GM23338 (cell line): ENCODE data around the gene PROZ. TPM values are rescaled to one million over a fixed set of nuclear protein-coding genes. Genes with fewer than 3 reads are reported as not detected.

Experiments used
- ATAC-seq: fragments of 200-7000 bp; cut with Tn5 transposase; 3 replicates; pipeline ENCODE4 v1.9.1; 2020
- DNase-seq: peaks from one replicate; pipeline ENCODE4 v3.0.0-alpha.2; 2015; ENCODE audit warnings: low spot score
- H2AFZ ChIP-seq: fragments of 200-600 bp; sonication (generic); 2 replicates; pipeline ENCODE4 v1.8.0; 2016; ENCODE audit warnings: antibody characterized with exemption, mild to moderate bottlenecking, moderate library complexity
- H3F3A ChIP-seq: fragments of 200-600 bp; sonication (generic); replicated peaks from 2 replicates; pipeline ENCODE4 v1.8.0; 2017; ENCODE audit warnings: antibody characterized with exemption, mixed run types, low read depth
- H3K27ac ChIP-seq: fragments of 200-600 bp; sonication (generic); 2 replicates; pipeline ENCODE4 v1.6.1; 2016; ENCODE audit warnings: low read depth
- H3K27me3 ChIP-seq: fragments of 200-600 bp; sonication (generic); 2 replicates; pipeline ENCODE4 v1.8.0; 2016; ENCODE audit warnings: mild to moderate bottlenecking, mixed run types, moderate library complexity; ENCODE audit not compliant: insufficient read depth
- H3K36me3 ChIP-seq: fragments of 200-600 bp; sonication (generic); 2 replicates; pipeline ENCODE4 v1.8.0; 2016; ENCODE audit warnings: mild to moderate bottlenecking; ENCODE audit not compliant: insufficient read depth
- H3K4me1 ChIP-seq: fragments of 200-600 bp; sonication (generic); 2 replicates; pipeline ENCODE4 v1.8.0; 2016; ENCODE audit warnings: mild to moderate bottlenecking, moderate library complexity; ENCODE audit not compliant: insufficient read depth
- H3K4me2 ChIP-seq: fragments of 200-600 bp; sonication (generic); 2 replicates; pipeline ENCODE4 v1.7.1; 2017; ENCODE audit warnings: mixed run types
- H3K4me3 ChIP-seq: fragments of 200-600 bp; sonication (generic); 2 replicates; pipeline ENCODE4 v1.6.1; 2016; ENCODE audit warnings: mixed run types
- H3K79me2 ChIP-seq: fragments of 200-600 bp; sonication (generic); replicated peaks from 2 replicates; pipeline ENCODE4 v1.8.0; 2017; ENCODE audit warnings: mild to moderate bottlenecking; ENCODE audit not compliant: insufficient read depth
- H3K9me2 ChIP-seq: fragments of 200-600 bp; sonication (generic); 2 replicates; pipeline ENCODE4 v1.8.0; 2017; ENCODE audit not compliant: insufficient read depth
- H4K20me1 ChIP-seq: fragments of 200-600 bp; sonication (generic); replicated peaks from 2 replicates; pipeline ENCODE4 v1.8.0; 2017; ENCODE audit warnings: mild to moderate bottlenecking; ENCODE audit not compliant: insufficient read depth
- H3K27ac Mint-ChIP-seq: 2 replicates; pipeline ENCODE4 v1.8.0; 2020; ENCODE audit warnings: inconsistent platforms, mild to moderate bottlenecking, moderate library complexity, mixed read lengths
- H3K27me3 Mint-ChIP-seq: 3 replicates; pipeline ENCODE4 v1.8.0; 2022; ENCODE audit warnings: low read depth, mild to moderate bottlenecking, moderate library complexity, mixed read lengths, inconsistent platforms; ENCODE audit not compliant: insufficient read depth, poor library complexity
- H3K36me3 Mint-ChIP-seq: 3 replicates; pipeline ENCODE4 v1.8.0; 2021; ENCODE audit warnings: low read depth, mild to moderate bottlenecking, inconsistent platforms, moderate library complexity, mixed read lengths
- H3K4me1 Mint-ChIP-seq: 3 replicates; pipeline ENCODE4 v1.8.0; 2020; ENCODE audit warnings: mild to moderate bottlenecking, inconsistent platforms, mixed read lengths
- H3K4me3 Mint-ChIP-seq: 3 replicates; pipeline ENCODE4 v1.8.0; 2021; ENCODE audit warnings: moderate library complexity, mild to moderate bottlenecking, inconsistent platforms, mixed read lengths
- H3K9me3 Mint-ChIP-seq: 3 replicates; pipeline ENCODE4 v1.8.0; 2020; ENCODE audit warnings: moderate library complexity, mild to moderate bottlenecking, inconsistent platforms, mixed read lengths
- CREB1 ChIP-seq: fragments of 250-450 bp; sonication (Bioruptor Pico); IDR thresholded peaks from 2 replicates; pipeline ENCODE4 v1.5.0; 2020; ENCODE audit warnings: low read depth, mild to moderate bottlenecking, moderate library complexity
- EZH2 ChIP-seq: fragments of 200-600 bp; sonication (generic); IDR thresholded peaks from one replicate; pipeline ENCODE4 v1.8.0; 2017; ENCODE audit warnings: antibody characterized with exemption, mild to moderate bottlenecking, low read depth; ENCODE audit not compliant: unreplicated experiment
- EZH2phosphoT487 ChIP-seq: fragments of 200-600 bp; sonication (generic); IDR thresholded peaks from one replicate; pipeline ENCODE4 v1.8.1; 2018; ENCODE audit warnings: antibody characterized with exemption; ENCODE audit not compliant: unreplicated experiment
- JUNB ChIP-seq: IDR thresholded peaks from one replicate; pipeline ENCODE4 v1.6.1; 2016; ENCODE audit warnings: antibody characterized with exemption; ENCODE audit not compliant: unreplicated experiment
- NANOG ChIP-seq: IDR thresholded peaks from 2 replicates; pipeline ENCODE4 v1.6.1; 2016; ENCODE audit warnings: antibody characterized with exemption, borderline replicate concordance
- POLR2AphosphoS5 ChIP-seq: IDR thresholded peaks from 2 replicates; pipeline ENCODE4 v1.6.1; 2016; ENCODE audit warnings: antibody characterized with exemption, low read depth
- STAT1 ChIP-seq: IDR thresholded peaks from one replicate; pipeline ENCODE4 v1.6.1; 2016; ENCODE audit warnings: antibody characterized with exemption; ENCODE audit not compliant: unreplicated experiment
- ZNF114 ChIP-seq: fragments of 250-450 bp; sonication (Bioruptor Pico); IDR thresholded peaks from 2 replicates; pipeline ENCODE4 v1.5.0; 2020; ENCODE audit warnings: mild to moderate bottlenecking, moderate library complexity
- ZNF331 ChIP-seq: fragments of 250-450 bp; sonication (Bioruptor Pico); IDR thresholded peaks from 2 replicates; pipeline ENCODE4 v1.5.0; 2020; ENCODE audit warnings: low read depth, mild to moderate bottlenecking, moderate library complexity
- polyA plus RNA-seq: library from polyadenylated mRNA; unstranded; fragments of >200 nt; fragmentation: Nextera tagmentation; extraction: Ambion mirVana; gene quantifications from 2 replicates; pipeline ENCODE4 v1.2.1, GENCODE V29; 2016
- total RNA-seq: library from RNA; depleted of rRNA; stranded (reverse); fragments of >200 nt; shearing (Covaris generic); gene quantifications from 2 replicates; pipeline ENCODE4 v1.2.3, GENCODE V29; 2014
- TF ChIP-seq, protein P1 (sequence below): IDR thresholded peaks from one replicate; pipeline ENCODE4 v1.6.1; 2018; ENCODE audit warnings: antibody characterized with exemption; ENCODE audit not compliant: unreplicated experiment
- TF ChIP-seq, protein P2 (sequence below), 2 experiments: fragments of 200-600 bp in 1 of 2; sonication (generic) in 1 of 2; conservative IDR thresholded peaks; 2 replicates each; pipeline versions ENCODE4 v1.5.1 to v1.6.1; 2016 to 2017; ENCODE audit warnings: antibody characterized with exemption in 2 of 2, low read depth in 2 of 2, mild to moderate bottlenecking in 2 of 2, moderate library complexity in 1 of 2
- TF ChIP-seq, protein P3 (sequence below): fragments of 250-450 bp; sonication (Bioruptor Pico); IDR thresholded peaks from 2 replicates; pipeline ENCODE4 v1.5.0; 2020; ENCODE audit warnings: mild to moderate bottlenecking, moderate library complexity
- TF ChIP-seq, protein P4 (sequence below): IDR thresholded peaks from 2 replicates; pipeline ENCODE4 v1.6.1; 2016; ENCODE audit warnings: antibody characterized with exemption

The PROZ gene
- total and polyA plus RNA-seq, 2 experiments from 2014 or later = 0.53 TPM; not detected in 1

DNA sequence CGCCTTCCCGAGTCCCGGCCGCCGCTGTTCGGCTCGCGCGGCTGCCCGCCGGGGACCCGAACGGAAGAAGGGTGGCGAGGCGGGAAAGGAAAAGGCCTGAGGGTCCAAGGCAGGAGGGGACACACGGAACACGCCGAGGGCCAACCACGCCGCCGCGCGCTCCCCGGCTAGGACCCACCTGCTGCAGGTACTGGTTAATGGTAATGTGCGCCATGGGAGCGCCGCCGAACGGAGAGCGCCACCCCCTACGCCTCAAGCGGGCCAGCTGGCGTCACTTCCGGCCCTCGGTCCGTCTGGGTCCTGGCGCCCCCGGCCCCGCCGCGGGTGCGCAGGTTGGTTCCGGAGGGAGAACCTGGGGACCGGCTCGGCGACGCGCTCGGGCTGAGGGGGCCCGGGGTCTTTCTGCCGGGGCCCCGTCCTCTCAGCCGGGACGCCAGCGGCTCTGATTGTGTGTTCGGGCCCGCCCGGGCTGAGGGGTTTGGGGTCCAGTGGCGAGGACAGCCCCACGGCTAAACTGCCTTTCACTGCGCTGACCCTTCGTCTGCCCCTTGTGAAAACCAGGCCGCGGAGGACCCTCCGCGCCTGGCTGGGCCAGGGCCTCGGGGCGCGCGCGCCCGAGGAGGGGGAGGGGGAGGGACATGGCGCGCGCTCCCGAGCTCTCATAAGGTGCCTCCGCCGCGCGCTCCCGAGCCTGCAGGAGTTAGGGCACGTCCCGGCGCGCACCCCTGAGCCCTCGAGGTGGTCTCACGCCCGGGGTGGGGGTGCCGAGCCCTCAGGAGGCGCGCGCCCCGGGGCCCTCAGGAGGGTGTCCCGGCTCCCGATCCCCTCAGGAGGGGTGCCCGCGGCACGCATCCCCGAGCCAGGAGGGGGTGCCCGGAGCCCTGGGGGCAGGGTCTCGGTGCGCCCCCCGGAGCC, 50.2 kb downstream of the PROZ start, which contains the start of gene PCID2:
Gene PCID2 (minus strand): TSS at position 249 of the 915 bp plus-strand sequence. CDS start 35 bp downstream, at position 214.
- Histone ChIP-seq H2AFZ (peak within 1 kb of the TSS; percentile 63; the same call in 1 of the 2 replicates), H3K36me3 (no peaks in the 10 kb centered on the region), H3F3A (0 out of 2 replicates have a peak, but pooled peaks cover 10% of the 10 kb centered on the region), H3K4me3 (peak within 1 kb of the TSS; percentile 62), H3K79me2 (peaks cover 85% of the 10 kb centered on the region), H3K4me1 (peaks cover 34% of the 10 kb centered on the region), H4K20me1 (peaks cover 45% of the 10 kb centered on the region), H3K27ac (peak within 1 kb of the TSS; percentile 97), H3K9me2 (no peaks in the 10 kb centered on the region), H3K27me3 (no peaks in the 10 kb centered on the region), H3K4me2 (peak within 1 kb of the TSS; percentile 86)
- H3K36me3 Mint-ChIP-seq = peaks cover 49% of the 10 kb centered on the region
- ATAC-seq = peak; percentile 79
- H3K27ac Mint-ChIP-seq = peak within 1 kb of the TSS; percentile 77
- TF ChIP-seq ZNF331 (no peak), NANOG (no peak), JUNB (no peak), ZNF114 (CRISPR knock-in tag) (peak; percentile 94; the same call in 1 of the 2 replicates), POLR2AphosphoS5 (peak; percentile 81), STAT1 (no peak), EZH2phosphoT487 (no peak), CREB1 (CRISPR knock-in tag) (peak; percentile 97), EZH2 (no peak)
- TF ChIP-seq, protein P1, sequence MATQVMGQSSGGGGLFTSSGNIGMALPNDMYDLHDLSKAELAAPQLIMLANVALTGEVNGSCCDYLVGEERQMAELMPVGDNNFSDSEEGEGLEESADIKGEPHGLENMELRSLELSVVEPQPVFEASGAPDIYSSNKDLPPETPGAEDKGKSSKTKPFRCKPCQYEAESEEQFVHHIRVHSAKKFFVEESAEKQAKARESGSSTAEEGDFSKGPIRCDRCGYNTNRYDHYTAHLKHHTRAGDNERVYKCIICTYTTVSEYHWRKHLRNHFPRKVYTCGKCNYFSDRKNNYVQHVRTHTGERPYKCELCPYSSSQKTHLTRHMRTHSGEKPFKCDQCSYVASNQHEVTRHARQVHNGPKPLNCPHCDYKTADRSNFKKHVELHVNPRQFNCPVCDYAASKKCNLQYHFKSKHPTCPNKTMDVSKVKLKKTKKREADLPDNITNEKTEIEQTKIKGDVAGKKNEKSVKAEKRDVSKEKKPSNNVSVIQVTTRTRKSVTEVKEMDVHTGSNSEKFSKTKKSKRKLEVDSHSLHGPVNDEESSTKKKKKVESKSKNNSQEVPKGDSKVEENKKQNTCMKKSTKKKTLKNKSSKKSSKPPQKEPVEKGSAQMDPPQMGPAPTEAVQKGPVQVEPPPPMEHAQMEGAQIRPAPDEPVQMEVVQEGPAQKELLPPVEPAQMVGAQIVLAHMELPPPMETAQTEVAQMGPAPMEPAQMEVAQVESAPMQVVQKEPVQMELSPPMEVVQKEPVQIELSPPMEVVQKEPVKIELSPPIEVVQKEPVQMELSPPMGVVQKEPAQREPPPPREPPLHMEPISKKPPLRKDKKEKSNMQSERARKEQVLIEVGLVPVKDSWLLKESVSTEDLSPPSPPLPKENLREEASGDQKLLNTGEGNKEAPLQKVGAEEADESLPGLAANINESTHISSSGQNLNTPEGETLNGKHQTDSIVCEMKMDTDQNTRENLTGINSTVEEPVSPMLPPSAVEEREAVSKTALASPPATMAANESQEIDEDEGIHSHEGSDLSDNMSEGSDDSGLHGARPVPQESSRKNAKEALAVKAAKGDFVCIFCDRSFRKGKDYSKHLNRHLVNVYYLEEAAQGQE = no peak
- TF ChIP-seq, protein P2, sequence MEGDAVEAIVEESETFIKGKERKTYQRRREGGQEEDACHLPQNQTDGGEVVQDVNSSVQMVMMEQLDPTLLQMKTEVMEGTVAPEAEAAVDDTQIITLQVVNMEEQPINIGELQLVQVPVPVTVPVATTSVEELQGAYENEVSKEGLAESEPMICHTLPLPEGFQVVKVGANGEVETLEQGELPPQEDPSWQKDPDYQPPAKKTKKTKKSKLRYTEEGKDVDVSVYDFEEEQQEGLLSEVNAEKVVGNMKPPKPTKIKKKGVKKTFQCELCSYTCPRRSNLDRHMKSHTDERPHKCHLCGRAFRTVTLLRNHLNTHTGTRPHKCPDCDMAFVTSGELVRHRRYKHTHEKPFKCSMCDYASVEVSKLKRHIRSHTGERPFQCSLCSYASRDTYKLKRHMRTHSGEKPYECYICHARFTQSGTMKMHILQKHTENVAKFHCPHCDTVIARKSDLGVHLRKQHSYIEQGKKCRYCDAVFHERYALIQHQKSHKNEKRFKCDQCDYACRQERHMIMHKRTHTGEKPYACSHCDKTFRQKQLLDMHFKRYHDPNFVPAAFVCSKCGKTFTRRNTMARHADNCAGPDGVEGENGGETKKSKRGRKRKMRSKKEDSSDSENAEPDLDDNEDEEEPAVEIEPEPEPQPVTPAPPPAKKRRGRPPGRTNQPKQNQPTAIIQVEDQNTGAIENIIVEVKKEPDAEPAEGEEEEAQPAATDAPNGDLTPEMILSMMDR (conservative IDR thresholded peaks at IDR 0.05; ENCODE audit: low read depth in 2 of 2) = no peak
- TF ChIP-seq, protein P3, sequence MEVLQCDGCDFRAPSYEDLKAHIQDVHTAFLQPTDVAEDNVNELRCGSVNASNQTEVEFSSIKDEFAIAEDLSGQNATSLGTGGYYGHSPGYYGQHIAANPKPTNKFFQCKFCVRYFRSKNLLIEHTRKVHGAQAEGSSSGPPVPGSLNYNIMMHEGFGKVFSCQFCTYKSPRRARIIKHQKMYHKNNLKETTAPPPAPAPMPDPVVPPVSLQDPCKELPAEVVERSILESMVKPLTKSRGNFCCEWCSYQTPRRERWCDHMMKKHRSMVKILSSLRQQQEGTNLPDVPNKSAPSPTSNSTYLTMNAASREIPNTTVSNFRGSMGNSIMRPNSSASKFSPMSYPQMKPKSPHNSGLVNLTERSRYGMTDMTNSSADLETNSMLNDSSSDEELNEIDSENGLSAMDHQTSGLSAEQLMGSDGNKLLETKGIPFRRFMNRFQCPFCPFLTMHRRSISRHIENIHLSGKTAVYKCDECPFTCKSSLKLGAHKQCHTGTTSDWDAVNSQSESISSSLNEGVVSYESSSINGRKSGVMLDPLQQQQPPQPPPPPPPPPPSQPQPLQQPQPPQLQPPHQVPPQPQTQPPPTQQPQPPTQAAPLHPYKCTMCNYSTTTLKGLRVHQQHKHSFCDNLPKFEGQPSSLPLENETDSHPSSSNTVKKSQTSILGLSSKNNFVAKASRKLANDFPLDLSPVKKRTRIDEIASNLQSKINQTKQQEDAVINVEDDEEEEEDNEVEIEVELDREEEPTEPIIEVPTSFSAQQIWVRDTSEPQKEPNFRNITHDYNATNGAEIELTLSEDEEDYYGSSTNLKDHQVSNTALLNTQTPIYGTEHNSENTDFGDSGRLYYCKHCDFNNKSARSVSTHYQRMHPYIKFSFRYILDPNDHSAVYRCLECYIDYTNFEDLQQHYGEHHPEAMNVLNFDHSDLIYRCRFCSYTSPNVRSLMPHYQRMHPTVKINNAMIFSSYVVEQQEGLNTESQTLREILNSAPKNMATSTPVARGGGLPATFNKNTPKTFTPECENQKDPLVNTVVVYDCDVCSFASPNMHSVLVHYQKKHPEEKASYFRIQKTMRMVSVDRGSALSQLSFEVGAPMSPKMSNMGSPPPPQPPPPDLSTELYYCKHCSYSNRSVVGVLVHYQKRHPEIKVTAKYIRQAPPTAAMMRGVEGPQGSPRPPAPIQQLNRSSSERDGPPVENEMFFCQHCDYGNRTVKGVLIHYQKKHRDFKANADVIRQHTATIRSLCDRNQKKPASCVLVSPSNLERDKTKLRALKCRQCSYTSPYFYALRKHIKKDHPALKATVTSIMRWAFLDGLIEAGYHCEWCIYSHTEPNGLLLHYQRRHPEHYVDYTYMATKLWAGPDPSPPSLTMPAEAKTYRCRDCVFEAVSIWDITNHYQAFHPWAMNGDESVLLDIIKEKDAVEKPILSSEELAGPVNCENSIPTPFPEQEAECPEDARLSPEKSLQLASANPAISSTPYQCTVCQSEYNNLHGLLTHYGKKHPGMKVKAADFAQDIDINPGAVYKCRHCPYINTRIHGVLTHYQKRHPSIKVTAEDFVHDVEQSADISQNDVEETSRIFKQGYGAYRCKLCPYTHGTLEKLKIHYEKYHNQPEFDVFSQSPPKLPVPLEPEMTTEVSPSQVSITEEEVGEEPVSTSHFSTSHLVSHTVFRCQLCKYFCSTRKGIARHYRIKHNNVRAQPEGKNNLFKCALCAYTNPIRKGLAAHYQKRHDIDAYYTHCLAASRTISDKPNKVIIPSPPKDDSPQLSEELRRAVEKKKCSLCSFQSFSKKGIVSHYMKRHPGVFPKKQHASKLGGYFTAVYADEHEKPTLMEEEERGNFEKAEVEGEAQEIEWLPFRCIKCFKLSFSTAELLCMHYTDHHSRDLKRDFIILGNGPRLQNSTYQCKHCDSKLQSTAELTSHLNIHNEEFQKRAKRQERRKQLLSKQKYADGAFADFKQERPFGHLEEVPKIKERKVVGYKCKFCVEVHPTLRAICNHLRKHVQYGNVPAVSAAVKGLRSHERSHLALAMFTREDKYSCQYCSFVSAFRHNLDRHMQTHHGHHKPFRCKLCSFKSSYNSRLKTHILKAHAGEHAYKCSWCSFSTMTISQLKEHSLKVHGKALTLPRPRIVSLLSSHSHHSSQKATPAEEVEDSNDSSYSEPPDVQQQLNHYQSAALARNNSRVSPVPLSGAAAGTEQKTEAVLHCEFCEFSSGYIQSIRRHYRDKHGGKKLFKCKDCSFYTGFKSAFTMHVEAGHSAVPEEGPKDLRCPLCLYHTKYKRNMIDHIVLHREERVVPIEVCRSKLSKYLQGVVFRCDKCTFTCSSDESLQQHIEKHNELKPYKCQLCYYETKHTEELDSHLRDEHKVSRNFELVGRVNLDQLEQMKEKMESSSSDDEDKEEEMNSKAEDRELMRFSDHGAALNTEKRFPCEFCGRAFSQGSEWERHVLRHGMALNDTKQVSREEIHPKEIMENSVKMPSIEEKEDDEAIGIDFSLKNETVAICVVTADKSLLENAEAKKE = no peak
- TF ChIP-seq, protein P4, sequence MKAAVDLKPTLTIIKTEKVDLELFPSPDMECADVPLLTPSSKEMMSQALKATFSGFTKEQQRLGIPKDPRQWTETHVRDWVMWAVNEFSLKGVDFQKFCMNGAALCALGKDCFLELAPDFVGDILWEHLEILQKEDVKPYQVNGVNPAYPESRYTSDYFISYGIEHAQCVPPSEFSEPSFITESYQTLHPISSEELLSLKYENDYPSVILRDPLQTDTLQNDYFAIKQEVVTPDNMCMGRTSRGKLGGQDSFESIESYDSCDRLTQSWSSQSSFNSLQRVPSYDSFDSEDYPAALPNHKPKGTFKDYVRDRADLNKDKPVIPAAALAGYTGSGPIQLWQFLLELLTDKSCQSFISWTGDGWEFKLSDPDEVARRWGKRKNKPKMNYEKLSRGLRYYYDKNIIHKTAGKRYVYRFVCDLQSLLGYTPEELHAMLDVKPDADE = peak; percentile 75
- peaks cover 40% of the 10 kb centered on the region for H3K4me1 Mint-ChIP-seq
- DNase-seq = peak; percentile 96
- H3K9me3 Mint-ChIP-seq = no peaks in the 10 kb centered on the region
- peaks cover 5% of the 10 kb centered on the region for H3K27me3 Mint-ChIP-seq
- H3K4me3 Mint-ChIP-seq = peak within 1 kb of the TSS; percentile 85
